GM18498 (cell line): ENCODE data around the gene HMGCS2.
"Not testable (repeated sequence)": the region's sequence is repeated elsewhere in the genome, so short reads cannot be mapped to it uniquely, and the experiment has no call there.

Experiments used
- ATAC-seq: cut with Tn5 transposase; IDR thresholded peaks from one replicate; pipeline ENCODE4 v1.9.1; 2021; ENCODE audit warnings: mild to moderate bottlenecking, moderate library complexity; ENCODE audit not compliant: unreplicated experiment

Gene HMGCS2

GRCh38 chr1:119790451-119791198 lies 21.9 kb upstream of the HMGCS2 start:
- ATAC-seq: no peak

DNA sequence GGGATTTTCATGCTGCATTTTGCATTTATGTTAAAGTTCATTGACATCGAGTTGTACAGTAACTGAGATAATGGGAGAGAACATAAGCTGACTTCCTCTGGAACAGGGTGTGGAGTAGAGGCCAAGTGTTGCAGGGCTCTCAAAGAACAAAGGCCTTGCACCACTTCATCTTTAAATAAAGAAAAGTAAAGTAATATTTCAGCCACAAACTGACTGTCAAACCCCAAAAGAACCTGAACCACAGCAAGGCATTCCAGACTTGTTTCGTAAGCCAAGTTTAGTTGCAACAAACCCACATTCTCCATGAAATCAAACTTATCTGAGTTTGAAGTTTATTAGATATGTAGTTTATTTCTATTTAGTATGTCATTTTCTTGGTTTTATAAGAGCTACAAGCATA lies 19.1 kb upstream of the HMGCS2 start:
- ATAC-seq: no peak

- ATAC-seq: not testable (repeated sequence)
These were observed 17.9 kb upstream of the HMGCS2 start for GRCh38 chr1:119786473-119787050.

GRCh38 chr1:119786046-119786445 lies 17.3 kb upstream of the HMGCS2 start:
- not testable (repeated sequence) for ATAC-seq

DNA sequence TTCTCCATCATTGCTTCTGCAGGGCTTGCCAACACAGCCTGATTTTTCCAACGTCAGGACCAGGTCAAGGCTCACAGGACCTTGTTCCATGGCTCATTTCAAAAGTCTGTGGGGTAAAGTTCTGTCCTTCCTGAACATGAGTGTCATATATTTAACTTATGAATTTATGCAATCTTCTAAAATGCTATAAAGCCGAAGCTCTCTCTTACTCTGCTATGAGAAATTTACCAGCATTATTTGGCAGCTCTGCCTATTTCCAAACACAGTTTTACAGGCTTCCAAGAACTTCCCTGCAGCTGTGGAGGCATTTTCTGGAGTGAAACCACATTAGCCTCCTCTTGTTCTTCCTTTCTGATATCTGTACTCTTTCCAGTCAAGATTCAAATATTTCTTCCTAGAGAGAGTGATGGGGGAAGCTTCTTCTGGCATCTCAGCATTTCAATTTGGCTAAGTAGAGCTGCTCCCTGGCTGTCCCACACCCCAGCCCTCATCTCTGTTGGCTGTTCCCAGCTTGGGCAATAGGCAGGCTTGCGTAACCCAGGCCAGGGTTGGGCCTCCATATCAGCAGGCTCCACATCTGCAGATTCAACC lies 15.6 kb upstream of the HMGCS2 start:
- ATAC-seq: no peak

DNA sequence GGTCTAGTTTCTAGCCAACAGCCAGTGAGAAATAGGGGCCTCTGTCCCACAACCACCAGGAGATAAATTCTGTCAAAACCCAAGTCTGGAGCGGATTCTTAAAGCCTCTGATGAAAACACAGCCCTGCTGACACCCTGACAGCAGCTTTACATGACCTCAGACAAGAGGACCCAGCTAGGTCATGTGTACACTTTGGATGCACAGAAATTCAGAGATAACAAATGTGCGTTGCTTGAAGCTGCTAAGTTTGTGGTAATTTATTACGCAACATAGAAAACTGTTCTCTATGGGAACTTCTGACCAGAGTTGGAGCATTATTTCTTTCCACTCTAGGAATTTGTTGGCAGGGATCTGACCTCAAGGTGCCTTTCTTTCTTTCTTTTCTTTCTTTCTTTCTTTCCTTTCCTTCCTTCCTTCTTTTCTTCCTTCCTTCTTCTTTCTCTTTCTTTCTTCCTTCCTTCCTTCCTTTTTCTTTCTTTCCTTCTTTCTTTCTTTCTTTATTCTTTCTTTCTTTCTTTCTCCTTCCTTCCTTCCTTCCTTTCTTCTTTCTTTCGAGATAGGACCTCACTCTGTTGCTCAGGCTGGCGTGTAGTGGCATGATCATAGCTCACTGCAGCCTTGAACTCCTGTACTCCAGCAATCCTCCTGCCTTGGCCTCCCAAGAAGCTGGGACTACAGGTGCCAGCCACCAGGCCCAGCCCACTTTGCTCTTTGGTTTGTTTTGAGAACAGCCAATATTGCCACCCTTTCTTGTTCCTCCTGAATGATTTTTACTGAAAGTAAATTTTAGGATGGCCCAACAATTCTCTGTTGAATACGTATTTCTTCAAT lies 14.9 kb upstream of the HMGCS2 start:
- ATAC-seq: no peak

DNA sequence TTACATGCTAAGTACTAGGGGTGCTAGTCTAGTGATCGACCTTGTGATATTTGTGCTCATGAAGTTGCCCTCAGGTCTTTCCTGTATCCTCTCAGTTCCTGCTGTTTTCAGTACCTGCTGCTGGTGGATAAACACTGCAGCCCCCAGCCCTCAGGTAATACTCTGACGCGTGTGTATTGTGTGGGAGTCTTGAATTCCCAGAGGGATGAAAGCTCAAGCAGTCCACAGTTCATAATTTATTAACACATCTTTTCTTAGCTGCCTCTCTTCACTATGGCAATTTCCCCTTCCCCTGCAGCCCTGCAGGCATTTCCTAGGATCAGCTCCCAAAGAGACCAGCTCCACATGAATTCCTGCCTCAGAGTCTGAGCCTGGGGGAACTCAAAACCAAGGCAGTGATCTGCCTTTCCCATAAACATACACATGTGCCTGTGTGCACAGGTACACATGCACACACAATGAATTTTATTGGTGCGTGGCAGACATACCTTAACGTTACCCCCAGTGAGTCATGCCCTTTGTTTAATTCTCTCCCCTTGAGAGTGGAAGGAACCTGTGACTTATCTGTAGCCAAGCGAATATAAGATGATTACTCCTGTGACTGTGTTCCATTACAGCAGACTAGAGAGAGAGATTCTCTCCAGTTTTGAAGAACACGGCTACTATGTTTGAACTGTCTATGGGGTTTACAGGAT lies 14.1 kb upstream of the HMGCS2 start:
- ATAC-seq: no peak

DNA sequence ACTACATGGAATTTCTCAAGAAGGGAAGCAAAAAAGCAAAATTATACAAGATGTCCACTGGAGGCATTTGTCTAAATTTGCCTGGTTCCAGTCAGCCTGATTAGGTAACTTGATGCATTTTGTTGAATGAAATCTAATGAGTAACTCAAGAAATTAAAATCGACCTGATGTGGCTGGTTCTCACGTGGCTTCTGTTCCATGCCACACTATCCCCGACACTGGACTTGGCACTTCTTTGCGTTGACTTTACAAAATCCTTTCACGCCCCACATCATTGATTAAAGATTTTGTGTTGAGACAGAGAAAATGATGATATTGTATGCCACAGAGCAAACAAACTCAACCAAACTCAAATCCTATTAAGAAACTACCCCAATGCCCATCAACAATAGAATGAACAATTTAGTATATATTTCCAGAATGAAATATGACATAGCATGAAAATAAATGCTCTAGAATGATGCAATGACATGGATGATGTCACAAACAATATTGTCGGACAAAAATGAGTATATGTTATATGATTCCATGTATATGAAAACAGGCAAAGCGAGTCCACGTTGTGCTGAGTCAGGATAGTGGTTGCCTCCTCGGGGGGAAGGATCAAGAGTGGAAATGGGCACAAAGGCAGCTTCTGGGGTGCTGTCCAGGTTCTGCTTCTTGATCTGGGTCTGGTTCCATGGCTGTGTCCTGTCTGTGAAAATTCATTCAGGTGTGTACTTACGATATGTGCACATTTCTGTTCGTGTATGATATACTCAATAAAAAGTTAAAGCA lies 12.9 kb upstream of the HMGCS2 start:
- ATAC-seq: no peak

DNA sequence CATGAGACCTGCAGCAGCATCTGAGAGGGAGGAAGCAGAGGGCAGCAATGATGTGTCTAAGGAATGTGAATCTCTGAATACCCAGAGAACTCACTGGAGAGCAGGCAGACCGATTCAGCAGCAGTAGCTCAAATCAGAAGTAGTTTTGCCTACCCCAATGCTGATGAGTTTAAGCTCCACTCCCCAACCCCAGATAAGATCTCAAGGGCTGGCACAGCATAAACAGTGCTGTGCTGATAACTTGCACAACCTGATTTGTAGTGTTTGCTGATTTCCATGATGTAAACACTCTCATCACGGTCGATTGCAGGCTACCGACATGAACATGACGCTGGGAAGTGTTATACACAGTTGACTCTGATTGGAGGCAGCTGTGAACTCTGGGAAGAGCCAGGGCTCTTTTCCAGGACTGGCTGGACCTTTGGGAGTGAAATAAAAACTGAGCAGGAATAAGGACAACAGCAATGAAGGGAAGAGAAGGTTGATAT lies 11.2 kb upstream of the HMGCS2 start:
- ATAC-seq: no peak

DNA sequence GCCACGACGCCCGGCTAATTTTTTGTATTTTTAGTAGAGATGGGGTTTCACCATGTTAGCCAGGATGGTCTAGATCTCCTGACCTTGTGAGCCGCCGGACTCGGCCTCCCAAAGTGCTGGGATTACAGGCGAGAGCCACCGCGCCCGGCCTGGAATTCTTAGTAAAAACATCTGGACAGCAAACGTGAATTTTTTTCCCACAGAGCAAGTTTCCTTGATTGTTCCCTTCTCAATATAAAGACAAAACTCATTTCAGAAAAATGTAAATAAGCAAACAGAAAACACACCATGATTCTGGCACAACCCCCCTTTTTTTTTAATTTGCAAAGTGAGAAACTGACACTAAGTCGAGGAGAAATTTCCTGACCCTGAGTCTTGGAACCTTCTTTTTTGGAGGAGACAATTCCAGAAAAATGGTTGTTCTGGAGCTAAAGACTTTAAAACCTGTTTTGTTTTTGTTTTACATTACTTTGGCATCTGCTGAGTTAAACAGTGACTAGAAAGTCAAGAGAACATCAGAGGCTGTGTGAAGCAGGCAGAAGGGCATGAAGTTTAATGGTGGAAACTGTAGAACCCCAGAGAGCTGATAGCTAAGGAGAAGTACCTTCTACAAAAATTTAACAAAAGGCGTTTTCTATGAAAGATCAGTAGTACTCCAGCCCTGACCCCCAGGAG lies 10.3 kb upstream of the HMGCS2 start:
- no peak for ATAC-seq

DNA sequence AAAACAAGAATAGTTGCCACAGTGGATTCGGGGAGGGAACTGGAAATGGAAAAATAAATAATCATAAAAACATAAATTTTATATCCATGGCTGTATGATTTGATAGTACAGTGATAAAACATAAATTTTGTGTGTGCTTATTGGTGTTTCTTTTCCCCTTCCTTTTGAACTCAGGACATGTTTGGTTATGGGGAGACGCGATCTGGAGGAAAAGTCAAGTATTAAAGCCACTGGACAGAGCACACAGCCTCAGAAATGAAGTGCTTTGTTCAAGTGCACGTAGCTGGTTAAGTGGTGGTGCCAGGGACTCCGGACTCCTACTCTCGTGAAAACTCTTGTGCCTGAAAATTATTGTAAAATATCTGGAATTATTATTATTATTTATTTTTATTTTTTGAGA lies 9.7 kb upstream of the HMGCS2 start:
- ATAC-seq: no peak

DNA sequence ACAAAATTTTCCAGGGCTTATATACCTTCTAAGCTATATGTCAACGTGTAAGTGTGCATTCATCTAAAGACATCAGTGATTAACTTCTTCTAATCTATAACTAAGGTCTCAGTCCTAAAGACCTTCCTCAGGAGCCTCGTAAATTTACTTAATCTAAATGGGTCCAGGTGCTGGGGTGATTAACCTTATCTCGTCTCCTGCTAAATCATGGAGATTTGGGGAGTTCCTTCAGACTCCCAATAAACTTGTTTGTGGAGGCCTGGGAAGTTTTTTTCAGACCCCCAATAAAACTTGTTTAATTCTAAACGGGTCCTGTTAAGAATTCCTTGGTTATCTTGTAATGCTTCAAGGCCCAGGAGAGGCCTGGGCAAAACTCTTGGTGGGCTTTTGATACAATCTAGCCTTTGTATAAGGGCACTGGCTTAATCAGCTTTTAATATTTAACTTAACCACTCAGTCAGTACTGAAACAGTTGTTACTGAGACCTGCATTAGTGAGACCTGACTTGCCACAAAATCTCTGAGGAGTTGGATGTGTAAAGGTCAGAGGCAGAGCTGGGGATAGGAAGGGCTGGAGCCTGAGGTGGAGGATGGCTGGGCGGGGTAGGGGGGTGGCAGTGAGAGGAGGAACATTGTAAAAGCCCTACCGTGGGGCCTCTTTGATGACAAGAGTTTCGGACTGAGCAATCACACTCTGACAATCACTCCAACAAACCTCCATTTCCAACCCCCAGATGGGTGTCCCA lies 6.2 kb upstream of the HMGCS2 start:
- no peak for ATAC-seq

DNA sequence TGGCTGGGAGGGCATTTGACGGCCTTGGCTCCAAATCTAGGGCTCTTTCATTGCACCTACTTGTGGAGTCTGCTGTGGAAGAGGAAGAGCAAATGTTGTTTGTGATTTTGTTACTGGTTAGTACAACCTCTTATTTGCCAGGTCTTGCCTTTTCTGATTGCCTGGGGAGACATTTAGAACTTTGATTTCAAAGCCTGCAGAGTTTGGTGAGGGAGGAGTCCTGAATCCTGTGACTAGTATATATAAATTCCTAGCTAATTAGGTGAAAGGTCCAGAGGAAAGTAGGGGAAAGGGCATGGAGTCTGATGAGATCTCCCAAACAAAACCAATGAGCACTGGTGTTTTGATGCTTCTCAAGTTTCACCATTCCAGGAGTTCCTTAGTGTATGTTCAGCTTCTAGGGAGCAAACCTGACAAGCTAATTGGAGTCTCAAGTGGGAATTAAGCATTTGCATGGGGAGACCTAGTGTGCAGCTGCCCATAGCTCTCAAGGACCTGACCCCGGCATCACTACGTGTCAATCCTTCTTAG lies 5.1 kb upstream of the HMGCS2 start:
- no peak for ATAC-seq

GRCh38 chr1:119772298-119772697 lies 3.6 kb upstream of the HMGCS2 start:
- ATAC-seq: no peak

GRCh38 chr1:119771770-119772169 lies 3.1 kb upstream of the HMGCS2 start:
- ATAC-seq: no peak

DNA sequence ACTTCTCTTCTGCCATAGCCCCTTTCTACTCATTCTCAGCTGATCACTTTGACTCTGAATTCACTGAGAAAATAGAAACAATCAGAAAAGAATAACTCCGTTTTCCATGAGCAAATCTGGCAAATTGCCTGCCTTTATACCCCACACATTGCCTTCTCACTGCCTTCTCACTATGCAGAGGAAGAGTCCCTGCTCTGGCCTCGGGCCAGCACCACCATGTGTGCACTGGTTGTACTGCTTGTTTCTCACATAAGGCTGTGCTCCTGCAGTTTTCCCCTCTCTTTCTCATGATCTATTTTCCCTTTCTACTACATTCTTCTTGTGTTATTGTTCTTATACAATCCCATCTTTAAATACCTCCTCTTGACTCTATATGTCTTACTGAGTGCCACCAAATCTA lies 2.3 kb upstream of the HMGCS2 start:
- no peak for ATAC-seq

DNA sequence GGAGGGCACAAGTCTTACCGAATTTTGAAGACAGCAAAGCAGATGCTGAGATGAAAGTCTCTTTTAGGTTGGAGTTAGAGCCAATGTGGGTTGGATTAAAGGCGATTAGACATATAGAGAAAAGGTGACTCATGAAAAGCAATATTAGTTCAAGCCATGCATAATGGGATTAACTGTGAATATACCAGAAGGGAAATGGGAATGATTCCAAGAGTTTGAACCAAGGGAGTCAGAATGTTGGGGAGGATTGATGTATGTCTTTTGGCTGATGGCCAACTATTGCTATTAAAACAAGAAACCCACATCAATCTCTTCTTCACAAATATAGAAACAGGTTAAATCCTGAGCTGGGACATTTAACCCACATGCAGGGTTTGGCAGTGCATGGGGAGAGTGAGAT lies 1.2 kb downstream of the HMGCS2 start:
- no peak for ATAC-seq

DNA sequence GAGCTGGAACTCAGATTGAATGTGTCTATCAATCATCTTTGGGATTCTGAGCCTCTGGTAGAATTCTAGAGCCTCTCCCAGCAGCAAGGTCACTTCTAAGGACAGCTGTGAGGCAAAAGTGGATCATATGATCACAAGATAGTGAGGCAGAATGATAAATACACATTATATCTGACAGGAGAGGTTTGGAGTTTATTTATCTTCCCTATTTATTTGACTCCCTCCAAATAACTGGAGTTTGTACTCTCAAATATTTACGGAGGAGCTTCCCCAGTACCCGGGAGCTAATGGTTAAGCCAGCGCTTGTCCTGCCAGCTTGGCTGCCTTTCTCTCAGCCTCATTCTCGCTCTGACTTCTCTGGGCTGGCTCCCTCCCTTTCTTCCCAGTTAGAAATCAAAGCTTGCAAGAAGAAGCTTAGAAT lies 2.3 kb downstream of the HMGCS2 start:
- no peak for ATAC-seq

- ATAC-seq: no peak
These were observed 4.5 kb downstream of the HMGCS2 start for GRCh38 chr1:119764220-119764619.
